ENCODE results near the gene CBARP. TPM values are rescaled to one million over a fixed set of nuclear protein-coding genes. Genes with fewer than 3 reads are reported as not detected.

The CBARP gene
- total RNA-seq, 1 donor from 2014 or later = 3.9 TPM

GRCh38 chr19:1266916-1267476 lies 29.2 kb upstream of the CBARP start:
- H3K9me3 ChIP-seq = no peaks in the 10 kb centered on the region
- intact Hi-C loops (cut with DNase I) = loop anchor here (1.0 kb wide), 2 partner anchors 19 to 23 kb away; partner anchors contain the start of gene MIDN

GRCh38 chr19:1266129-1266915 lies 28.5 kb upstream of the CBARP start:
- Histone ChIP-seq H3K4me1 (peaks cover 80% of the 10 kb centered on the region), H3K9me3 (no peaks in the 10 kb centered on the region), H3K27me3 (no peaks in the 10 kb centered on the region), H3K36me3 (peaks cover 0 to 11% of the 10 kb centered on the region in 2 donors), H3K27ac (peak overlapping the region; percentile 99), H3K4me3 (peak overlapping the region; percentile 54 to 69)
- intact Hi-C loops (cut with DNase I) = loop anchor here (1.0 kb wide), 1 partner anchor 22 kb away; no protein-coding TSS in a partner anchor
- TF ChIP-seq POLR2A (IDR thresholded peaks at IDR 0.05) (peak in 1 of 2 donors; percentile 5), POLR2AphosphoS5 (IDR thresholded peaks at IDR 0.05; ENCODE audit: insufficient read depth in 1 of 2, low read depth in 1 of 2) (peak; percentile 18 to 86), CTCF (IDR thresholded peaks at IDR 0.05) (no peak)
- peak in 1 of 2 donors; percentile 92 for DNase-seq (ENCODE audit: extremely low spot score in 2 of 2)

More at GRCh38 chr19:1266916-1267476, 29.2 kb upstream of the CBARP start:
- no peak for DNase-seq (ENCODE audit: extremely low spot score in 2 of 2)
- TF ChIP-seq POLR2A (IDR thresholded peaks at IDR 0.05) (no peak), CTCF (IDR thresholded peaks at IDR 0.05) (peak; percentile 98 to 99 (median 98))
- H3K4me1 ChIP-seq = peaks cover 80% of the 10 kb centered on the region
- peak overlapping the region; percentile 54 to 69 for H3K4me3 ChIP-seq
- peak overlapping the region; percentile 99 for H3K27ac ChIP-seq
- H3K36me3 ChIP-seq = peaks cover 0 to 18% of the 10 kb centered on the region in 2 donors
- H3K27me3 ChIP-seq = no peaks in the 10 kb centered on the region

GRCh38 chr19:1265615-1266128 lies 27.9 kb upstream of the CBARP start:
- peak in 1 of 2 donors; percentile 93 for DNase-seq (ENCODE audit: extremely low spot score in 2 of 2)
- Histone ChIP-seq H3K27ac (peak overlapping the region; percentile 99), H3K4me1 (peaks cover 77% of the 10 kb centered on the region), H3K4me3 (peak overlapping the region; percentile 54 to 69), H3K9me3 (no peaks in the 10 kb centered on the region), H3K27me3 (no peaks in the 10 kb centered on the region), H3K36me3 (peaks cover 0 to 4% of the 10 kb centered on the region in 2 donors)
- intact Hi-C loops (cut with DNase I) = loop anchor here (1.0 kb wide), 1 partner anchor 21 kb away; no protein-coding TSS in a partner anchor
- no peak for TF ChIP-seq POLR2A (IDR thresholded peaks at IDR 0.05)
- TF ChIP-seq CTCF (IDR thresholded peaks at IDR 0.05) = no peak
- no peak for TF ChIP-seq POLR2AphosphoS5 (IDR thresholded peaks at IDR 0.05; ENCODE audit: insufficient read depth in 1 of 2, low read depth in 1 of 2)

- intact Hi-C loops (cut with DNase I) = no loop called here
- no peaks in the 10 kb centered on the region for H3K9me3 ChIP-seq
- TF ChIP-seq POLR2AphosphoS5 (IDR thresholded peaks at IDR 0.05; ENCODE audit: insufficient read depth in 1 of 2, low read depth in 1 of 2) (peak in 1 of 2 donors; percentile 19), POLR2A (IDR thresholded peaks at IDR 0.05) (no peak)
- H3K4me3 ChIP-seq = no peak overlapping the region
- peak in 1 of 2 donors; percentile 95 for DNase-seq (ENCODE audit: extremely low spot score in 2 of 2)
- H3K27me3 ChIP-seq = no peaks in the 10 kb centered on the region
- H3K4me1 ChIP-seq = peaks cover 77% of the 10 kb centered on the region
- H3K36me3 ChIP-seq = no peaks in the 10 kb centered on the region
- peak overlapping the region; percentile 99 for H3K27ac ChIP-seq
These were observed 27.2 kb upstream of the CBARP start for GRCh38 chr19:1264801-1265614.

- TF ChIP-seq POLR2AphosphoS5 (IDR thresholded peaks at IDR 0.05; ENCODE audit: insufficient read depth in 1 of 2, low read depth in 1 of 2) = no peak
- no peak for TF ChIP-seq CTCF (IDR thresholded peaks at IDR 0.05)
- TF ChIP-seq POLR2A (IDR thresholded peaks at IDR 0.05) = no peak
- intact Hi-C loops (cut with DNase I) = no loop called here
- no peaks in the 10 kb centered on the region for H3K9me3 ChIP-seq
- DNase-seq (ENCODE audit: extremely low spot score in 2 of 2) = no peak
- H3K4me3 ChIP-seq = no peak overlapping the region
- H3K36me3 ChIP-seq = peaks cover 0 to 2% of the 10 kb centered on the region in 2 donors
- no peaks in the 10 kb centered on the region for H3K27me3 ChIP-seq
- peaks cover 86% of the 10 kb centered on the region for H3K4me1 ChIP-seq
- H3K27ac ChIP-seq = peak overlapping the region; percentile 97
These were observed 25.4 kb upstream of the CBARP start for GRCh38 chr19:1263188-1263587.
